SK-N-MC (cell line): ENCODE results near the gene L3MBTL4.

Source experiments
- EZH2 ChIP-seq: fragments of 200-600 bp; sonication (generic); IDR thresholded peaks from one replicate; pipeline ENCODE4 v1.6.1; 2017; ENCODE audit warnings: antibody characterized with exemption
- FOXP2 ChIP-seq: optimal IDR thresholded peaks from 2 replicates; pipeline ENCODE3; 2011; ENCODE audit warnings: mild to moderate bottlenecking, moderate library complexity; ENCODE audit not compliant: insufficient read depth; ENCODE audit errors: extremely low read length, control extremely low read depth
- POLR2AphosphoS5 ChIP-seq: IDR thresholded peaks from 2 replicates; pipeline ENCODE4 v1.6.1; 2012; ENCODE audit warnings: mild to moderate bottlenecking, low read depth, low read length, borderline replicate concordance

DNA sequence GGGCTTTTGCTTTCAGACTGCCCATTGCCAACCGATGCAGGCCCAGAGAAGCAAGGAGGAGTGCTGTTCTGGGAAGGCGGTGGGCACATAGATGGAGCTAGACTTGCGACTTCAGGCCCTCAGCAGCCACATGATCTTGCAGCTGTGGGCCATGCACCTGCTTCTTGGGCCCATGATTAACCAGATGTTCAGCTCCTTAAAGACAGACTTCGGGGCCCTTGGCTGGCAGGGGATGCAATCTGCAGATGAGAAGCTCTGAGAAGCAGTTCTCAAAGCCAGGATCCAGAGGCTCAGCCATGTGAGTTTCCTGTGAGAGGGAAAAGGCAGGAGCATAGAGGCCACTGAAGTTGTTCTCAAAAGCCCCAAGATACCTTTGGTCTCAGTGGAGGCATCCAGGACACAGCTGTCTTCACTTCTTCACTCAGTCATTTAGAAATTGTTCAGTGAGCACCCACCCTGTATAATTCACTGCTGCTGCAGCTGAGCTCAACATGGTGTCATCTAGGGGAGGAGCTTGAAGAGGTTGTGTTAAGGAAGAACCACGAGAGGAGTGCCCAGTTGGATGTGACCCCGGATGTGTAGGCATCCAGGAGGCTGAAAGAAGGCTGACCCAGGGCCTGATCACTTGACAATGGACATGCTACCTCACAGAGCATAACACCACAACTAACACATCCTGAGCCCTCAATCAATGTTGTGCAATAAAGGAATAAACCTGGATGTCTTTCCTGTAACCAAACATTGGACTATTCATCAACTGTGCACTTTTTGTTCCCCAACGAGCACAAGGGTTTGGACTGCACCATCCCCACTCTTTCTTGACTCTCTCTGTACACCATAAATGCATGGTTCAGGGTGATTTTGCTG lies 474.7 kb downstream of the L3MBTL4 start:
- no peak for TF ChIP-seq EZH2
- TF ChIP-seq POLR2AphosphoS5 = no peak
- no peak for TF ChIP-seq FOXP2
